ENCODE data around the gene BPTF.
"Not testable (repeated sequence)": the region's sequence is repeated elsewhere in the genome, so short reads cannot be mapped to it uniquely, and the experiment has no call there.

Gene BPTF

GRCh38 chr17:68015081-68015723 lies 189.9 kb downstream of the BPTF start:
- DNase-seq, result no peak

- no peak for DNase-seq
These were observed 191.5 kb downstream of the BPTF start for GRCh38 chr17:68016838-68017237.

GRCh38 chr17:68018493-68018892 lies 193.2 kb downstream of the BPTF start:
- DNase-seq, result not testable (repeated sequence)

- no peak for DNase-seq
These were observed 194.0 kb downstream of the BPTF start for GRCh38 chr17:68019336-68019674.

- DNase-seq, result peak; percentile 100
These were observed 194.5 kb downstream of the BPTF start for GRCh38 chr17:68019675-68020408.

DNA sequence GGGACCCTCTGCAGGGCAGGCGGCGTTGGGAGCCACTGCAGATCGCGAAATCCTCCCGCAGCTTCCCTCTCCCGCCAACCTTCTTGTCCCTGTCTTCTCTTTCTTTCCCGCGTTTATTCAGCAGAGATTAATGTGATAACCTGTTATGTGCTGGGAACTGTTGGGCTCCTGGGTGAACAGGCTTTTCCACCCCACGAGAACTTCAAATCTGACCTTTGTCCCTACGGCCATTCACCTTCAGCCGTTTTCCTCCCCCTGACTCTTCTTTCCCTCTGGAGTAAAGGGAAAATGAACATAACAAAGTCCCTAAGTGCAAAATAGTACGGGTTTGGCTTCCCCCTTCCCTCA lies 195.1 kb downstream of the BPTF start:
- DNase-seq, result no peak

- DNase-seq, result not testable (repeated sequence)
These were observed 195.5 kb downstream of the BPTF start for GRCh38 chr17:68020791-68021190.

GRCh38 chr17:68021963-68022362 lies 196.7 kb downstream of the BPTF start:
- no peak for DNase-seq

DNA sequence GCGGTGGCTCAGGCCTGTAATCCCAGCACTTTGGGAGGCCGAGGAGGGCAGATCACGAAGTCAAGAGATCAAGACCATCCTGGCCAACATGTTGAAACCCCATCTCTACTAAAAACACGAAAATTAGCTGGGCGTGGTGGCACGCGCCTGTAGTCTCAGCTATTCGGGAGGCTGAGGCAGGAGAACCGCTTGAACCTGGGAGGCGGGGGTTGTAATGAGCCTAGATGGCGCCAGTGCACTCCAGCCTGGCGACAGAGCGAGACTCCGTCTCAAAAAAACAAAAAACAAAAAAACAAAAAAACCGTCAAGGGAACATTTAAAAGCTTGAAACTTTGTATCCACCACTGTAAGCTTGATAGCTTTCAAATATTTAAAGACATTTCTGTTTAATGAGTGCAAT lies 197.2 kb downstream of the BPTF start:
- not testable (repeated sequence) for DNase-seq

- DNase-seq, result no peak
These were observed 204.4 kb downstream of the BPTF start for GRCh38 chr17:68029512-68030215.

All from activated CD8-positive, alpha-beta memory T cell treated with anti-CD3 and anti-CD28 coated beads, Interleukin-2, amount 50 U/mL, for 48 hours (primary cell).